GM19239 (cell line): ENCODE results near the gene MKS1.
A peak's percentile ranks its signal among the peaks of the same experiment; 100 is the strongest.

Experiments
- DNase-seq: peaks from one replicate; pipeline ENCODE4 v3.0.0; 2011; ENCODE audit warnings: low spot score; ENCODE audit not compliant: insufficient read length
- FAIRE-seq: peaks from 2 replicates; lab custom pipeline; 2011; peaks lifted over from hg19 to GRCh38; lab: Jason Lieb, UNC

Gene MKS1

GRCh38 chr17:58219007-58219788 is at the start of gene MKS1:
TSS of gene MKS1 (minus strand) at chr17:58219255. CDS start at chr17:58219230, 25 bp downstream.
- DNase-seq, result peak; percentile 91
- peak; percentile 94 for FAIRE-seq

- no peak for DNase-seq
- FAIRE-seq, result no peak
Measured at GRCh38 chr17:58268326-58268725, 49.3 kb upstream of the MKS1 start.

GRCh38 chr17:58267347-58268324 is 48.6 kb upstream of the MKS1 start:
- FAIRE-seq, result no peak

GRCh38 chr17:58265902-58266875 is 47.1 kb upstream of the MKS1 start:
- DNase-seq (no peak), FAIRE-seq (no peak)

More at GRCh38 chr17:58267347-58268324, 48.6 kb upstream of the MKS1 start:
- DNase-seq, result no peak

GRCh38 chr17:58265271-58265670 is 46.2 kb upstream of the MKS1 start:
- FAIRE-seq (no peak), DNase-seq (no peak)

- FAIRE-seq, result no peak
- DNase-seq, result no peak
Measured at GRCh38 chr17:58264407-58265103, 45.5 kb upstream of the MKS1 start.

GRCh38 chr17:58263773-58264172 is 44.7 kb upstream of the MKS1 start:
- DNase-seq, result no peak
- no peak for FAIRE-seq

- FAIRE-seq, result no peak
- DNase-seq, result no peak
Measured at GRCh38 chr17:58262149-58262548, 43.1 kb upstream of the MKS1 start.

- DNase-seq, result no peak
- FAIRE-seq, result no peak
Measured at GRCh38 chr17:58254803-58255202, 35.7 kb upstream of the MKS1 start.

GRCh38 chr17:58253082-58253481 is 34.0 kb upstream of the MKS1 start:
- FAIRE-seq, result no peak
- DNase-seq, result no peak

- FAIRE-seq, result no peak
Measured at GRCh38 chr17:58252141-58252540, 33.1 kb upstream of the MKS1 start.

GRCh38 chr17:58250344-58251011 is 31.4 kb upstream of the MKS1 start:
- FAIRE-seq, result no peak
- DNase-seq, result no peak

More at GRCh38 chr17:58252141-58252540, 33.1 kb upstream of the MKS1 start:
- no peak for DNase-seq

- DNase-seq (peak; percentile 88), FAIRE-seq (peak; percentile 83)
Measured at GRCh38 chr17:58249270-58250133, 30.4 kb upstream of the MKS1 start.

- DNase-seq, result no peak
- no peak for FAIRE-seq
Measured at GRCh38 chr17:58248955-58249269, 29.9 kb upstream of the MKS1 start.

- FAIRE-seq (no peak), DNase-seq (no peak)
Measured at GRCh38 chr17:58247511-58248363, 28.7 kb upstream of the MKS1 start.

- DNase-seq (no peak), FAIRE-seq (no peak)
Measured at GRCh38 chr17:58246781-58247180, 27.7 kb upstream of the MKS1 start.

- DNase-seq (no peak), FAIRE-seq (no peak)
Measured at GRCh38 chr17:58246104-58246740, 27.2 kb upstream of the MKS1 start.
